GM12873 (cell line): ENCODE data around the gene TTC19.

Source experiments
- TF ChIP-seq, protein P1 (sequence below): IDR thresholded peaks from 2 replicates; pipeline ENCODE4 v1.5.1; 2012; ENCODE audit warnings: low read depth, mild to moderate bottlenecking, moderate library complexity, low read length, control low read depth; ENCODE audit not compliant: insufficient read depth; ENCODE audit errors: missing control alignments

The TTC19 gene

GRCh38 chr17:15999141-15999973, at the start of gene TTC19, which contains the start of gene ZSWIM7:
Gene TTC19 (plus strand): TSS chr17:15999824. CDS start chr17:15999849, 25 bp downstream.
Gene ZSWIM7 (minus strand): TSS chr17:15999704. CDS start chr17:15999594, 110 bp downstream.
- TF ChIP-seq, protein P1, sequence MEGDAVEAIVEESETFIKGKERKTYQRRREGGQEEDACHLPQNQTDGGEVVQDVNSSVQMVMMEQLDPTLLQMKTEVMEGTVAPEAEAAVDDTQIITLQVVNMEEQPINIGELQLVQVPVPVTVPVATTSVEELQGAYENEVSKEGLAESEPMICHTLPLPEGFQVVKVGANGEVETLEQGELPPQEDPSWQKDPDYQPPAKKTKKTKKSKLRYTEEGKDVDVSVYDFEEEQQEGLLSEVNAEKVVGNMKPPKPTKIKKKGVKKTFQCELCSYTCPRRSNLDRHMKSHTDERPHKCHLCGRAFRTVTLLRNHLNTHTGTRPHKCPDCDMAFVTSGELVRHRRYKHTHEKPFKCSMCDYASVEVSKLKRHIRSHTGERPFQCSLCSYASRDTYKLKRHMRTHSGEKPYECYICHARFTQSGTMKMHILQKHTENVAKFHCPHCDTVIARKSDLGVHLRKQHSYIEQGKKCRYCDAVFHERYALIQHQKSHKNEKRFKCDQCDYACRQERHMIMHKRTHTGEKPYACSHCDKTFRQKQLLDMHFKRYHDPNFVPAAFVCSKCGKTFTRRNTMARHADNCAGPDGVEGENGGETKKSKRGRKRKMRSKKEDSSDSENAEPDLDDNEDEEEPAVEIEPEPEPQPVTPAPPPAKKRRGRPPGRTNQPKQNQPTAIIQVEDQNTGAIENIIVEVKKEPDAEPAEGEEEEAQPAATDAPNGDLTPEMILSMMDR: peak; percentile 1

- TF ChIP-seq, protein P1: no peak
These were observed 48.1 kb upstream of the TTC19 start for GRCh38 chr17:15951368-15952047.

DNA sequence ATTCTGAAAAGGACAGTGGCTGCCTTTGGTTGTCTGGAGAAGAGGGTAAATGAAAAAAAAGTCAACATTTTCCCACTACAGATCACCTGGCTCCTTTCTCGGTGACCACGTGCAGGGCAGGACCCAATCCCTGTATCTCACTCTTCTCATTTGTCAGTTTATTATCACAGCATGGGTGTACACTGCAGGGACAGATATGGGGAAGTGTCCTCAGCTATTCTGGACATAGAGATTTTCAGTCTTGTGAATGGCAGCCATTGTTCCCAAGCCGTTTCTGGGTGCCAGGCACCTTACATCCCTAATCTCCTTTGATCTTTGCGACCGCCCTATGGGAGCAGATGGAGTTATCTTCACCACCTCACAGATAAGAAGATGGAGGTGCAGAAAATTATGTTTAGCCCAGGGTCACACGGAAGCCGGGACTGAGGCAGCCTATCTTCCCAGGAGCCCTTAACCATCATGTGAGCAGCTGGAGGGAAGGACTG, 47.5 kb upstream of the TTC19 start:
- TF ChIP-seq, protein P1: no peak

GRCh38 chr17:15952916-15953790, 46.5 kb upstream of the TTC19 start:
- TF ChIP-seq, protein P1: no peak

GRCh38 chr17:15954222-15954621, 45.4 kb upstream of the TTC19 start:
- TF ChIP-seq, protein P1: no peak

- TF ChIP-seq, protein P1: no peak
These were observed 43.7 kb upstream of the TTC19 start for GRCh38 chr17:15955793-15956541.
